ENCODE results near the gene ZNF430.
"Not testable (repeated sequence)": the region's sequence is repeated elsewhere in the genome, so short reads cannot be mapped to it uniquely, and the experiment has no call there.

The ZNF430 gene
- 53.6 to 99.8 (median 56.0) reads per million in 3 experiments for total RNA-seq

- peak; percentile 93 for DNase-seq
Measured at GRCh38 chr19:21020298-21021227, at the start of gene ZNF430. TSS of gene ZNF430 (plus strand) at chr19:21020657. CDS start at chr19:21020801, 144 bp downstream.

- DNase-seq: not testable (repeated sequence)
Measured at GRCh38 chr19:20992788-20993187, 27.7 kb upstream of the ZNF430 start.

GRCh38 chr19:20999731-21000352 lies 20.6 kb upstream of the ZNF430 start:
- peak; percentile 85 for DNase-seq

- not testable (repeated sequence) for DNase-seq
Measured at GRCh38 chr19:21021238-21021637, 781 bp downstream of the ZNF430 start.

GRCh38 chr19:21022996-21023395 lies 2.5 kb downstream of the ZNF430 start:
- DNase-seq: no peak

- no peak for DNase-seq
Measured at GRCh38 chr19:21023901-21024300, 3.4 kb downstream of the ZNF430 start.

GRCh38 chr19:21028969-21029268 lies 8.5 kb downstream of the ZNF430 start:
- DNase-seq: no peak

- no peak for DNase-seq
Measured at GRCh38 chr19:21045028-21045427, 24.6 kb downstream of the ZNF430 start.

GRCh38 chr19:21046489-21046888 lies 26.0 kb downstream of the ZNF430 start:
- no peak for DNase-seq

GRCh38 chr19:21047716-21048115 lies 27.3 kb downstream of the ZNF430 start:
- no peak for DNase-seq

GRCh38 chr19:21052902-21053301 lies 32.4 kb downstream of the ZNF430 start:
- DNase-seq: no peak

- DNase-seq: no peak
Measured at GRCh38 chr19:21065336-21065735, 44.9 kb downstream of the ZNF430 start.

- peak; percentile 77 for DNase-seq
Measured at GRCh38 chr19:21082011-21082975, 61.8 kb downstream of the ZNF430 start, which contains the start of gene ZNF714. TSS of gene ZNF714 (plus strand) at chr19:21082203. CDS start at chr19:21098269, 16,066 bp downstream.

- DNase-seq: no peak
Measured at GRCh38 chr19:21084343-21084742, 63.9 kb downstream of the ZNF430 start.

GRCh38 chr19:21087871-21088270 lies 67.4 kb downstream of the ZNF430 start:
- no peak for DNase-seq

GRCh38 chr19:21092109-21092508 lies 71.7 kb downstream of the ZNF430 start:
- no peak for DNase-seq

GRCh38 chr19:21094347-21095025 lies 74.0 kb downstream of the ZNF430 start:
- DNase-seq: no peak

- DNase-seq: no peak
Measured at GRCh38 chr19:21098291-21098690, 77.8 kb downstream of the ZNF430 start.

- DNase-seq: no peak
Measured at GRCh38 chr19:21101521-21102242, 81.2 kb downstream of the ZNF430 start.

- no peak for DNase-seq
Measured at GRCh38 chr19:21109116-21109515, 88.7 kb downstream of the ZNF430 start.

Data from central memory CD4-positive, alpha-beta T cell (primary cell).